ENCODE results near the gene PDIA5.

The PDIA5 gene

GRCh38 chr3:123044981-123045763 is 21.7 kb upstream of the PDIA5 start:
- DNase-seq, result no peak

- DNase-seq, result no peak
These were observed 20.4 kb upstream of the PDIA5 start for GRCh38 chr3:123046262-123047061.

DNA sequence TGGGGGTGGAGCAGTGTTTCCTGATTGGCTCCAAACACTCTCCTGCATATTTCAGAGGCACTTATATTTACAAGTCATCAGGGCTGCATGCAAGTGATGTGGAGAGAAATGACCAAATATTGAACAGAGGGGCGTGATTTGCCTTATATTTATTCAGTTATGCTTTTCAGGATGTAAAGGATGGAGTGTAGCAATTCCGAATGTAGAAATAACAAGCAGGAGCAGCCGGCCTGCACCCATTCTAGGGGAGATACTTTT is 19.8 kb upstream of the PDIA5 start:
- no peak for DNase-seq

DNA sequence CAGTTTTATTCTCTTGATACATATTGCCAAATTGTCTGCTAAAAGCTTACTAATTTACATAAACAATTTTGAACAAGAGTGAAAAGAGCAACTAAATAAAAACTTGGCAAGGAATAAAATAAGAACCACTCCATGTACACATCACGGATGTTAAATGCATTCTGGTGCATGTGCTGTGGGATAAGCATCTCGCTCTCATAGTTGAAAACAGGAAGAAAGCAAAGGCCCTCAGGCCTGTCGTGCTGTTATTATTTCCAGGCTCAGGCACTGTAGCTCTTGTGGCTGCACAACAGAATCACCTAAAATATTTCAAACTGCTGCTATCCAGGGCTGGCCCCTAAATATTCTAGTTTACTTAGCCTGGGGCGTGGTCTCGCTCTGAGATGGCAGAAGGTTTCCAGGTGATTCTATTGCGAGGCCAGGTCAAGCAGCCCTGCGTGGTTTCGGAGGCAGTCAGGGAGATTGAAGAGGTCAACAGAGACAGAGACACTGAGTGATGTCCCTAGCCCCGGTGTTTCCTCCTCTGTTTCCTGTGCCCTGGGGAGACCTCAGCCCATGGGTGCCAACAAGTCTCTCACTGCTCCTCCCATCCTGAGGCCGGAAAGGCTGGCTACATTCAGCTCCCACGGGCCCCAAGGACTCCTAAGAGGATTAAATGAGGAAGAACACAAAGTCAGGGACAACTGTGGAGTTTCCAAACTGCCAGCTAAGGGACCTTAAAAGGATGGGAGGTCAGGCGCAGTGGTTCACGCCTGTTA is 18.2 kb upstream of the PDIA5 start:
- DNase-seq, result no peak

DNA sequence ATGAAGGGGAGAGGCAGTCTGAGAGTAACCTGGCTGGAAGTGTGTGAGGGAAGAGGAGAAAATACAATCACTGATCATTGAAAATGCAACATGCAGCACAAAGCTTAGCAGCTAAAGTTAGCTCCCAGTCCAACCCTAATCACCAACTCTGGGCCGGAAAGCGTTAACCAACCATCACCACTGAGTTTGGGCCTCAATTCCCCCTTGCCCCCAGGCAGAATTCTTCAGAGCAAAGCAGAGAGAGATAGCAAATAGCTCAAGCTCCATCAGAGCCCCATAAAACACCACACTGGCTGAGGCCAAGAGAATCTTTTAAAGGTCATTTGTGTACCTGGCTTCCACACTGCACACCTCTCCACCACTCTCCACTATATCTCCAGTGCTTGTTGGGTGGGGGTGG is 16.2 kb upstream of the PDIA5 start:
- DNase-seq, result no peak

DNA sequence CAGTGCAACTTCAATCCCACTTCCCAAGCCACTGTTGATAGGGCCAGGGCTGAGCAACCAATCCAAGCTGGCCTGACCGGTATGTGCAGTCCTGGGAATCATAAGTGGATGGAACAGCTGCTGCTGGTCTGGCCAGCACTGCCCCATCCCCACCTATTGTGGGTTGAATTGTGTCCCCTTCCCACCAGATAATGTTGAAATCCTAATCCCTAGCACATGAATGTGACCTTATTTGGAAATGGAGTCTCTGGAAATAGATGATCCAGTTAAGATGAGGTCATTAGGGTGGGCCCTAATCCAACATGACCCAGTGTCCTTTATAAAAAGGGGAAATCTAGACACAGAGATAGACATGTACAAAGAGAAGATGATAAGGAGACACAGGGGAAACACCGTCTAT is 13.7 kb upstream of the PDIA5 start:
- no peak for DNase-seq

GRCh38 chr3:123054109-123054778 is 12.6 kb upstream of the PDIA5 start:
- DNase-seq, result no peak

DNA sequence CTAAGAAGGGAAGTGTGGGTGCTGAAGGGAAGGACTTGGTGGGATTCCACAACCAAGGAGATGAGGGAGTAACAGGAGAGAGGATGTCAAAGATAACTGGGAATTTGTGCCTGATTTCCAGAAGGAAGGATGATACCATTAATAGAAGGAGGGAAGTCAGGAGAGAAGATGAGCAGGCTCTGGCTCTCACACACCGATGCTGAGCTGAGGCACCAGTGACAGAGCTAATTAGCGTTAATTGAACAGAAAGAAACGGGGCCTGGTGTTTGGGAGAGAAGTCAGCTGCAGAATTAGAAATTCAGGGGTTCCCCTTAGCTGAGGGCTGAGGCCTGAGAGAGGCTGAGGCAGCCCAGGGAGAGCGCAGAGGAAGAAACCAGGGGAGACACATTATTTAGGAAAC is 11.9 kb upstream of the PDIA5 start:
- no peak for DNase-seq

DNA sequence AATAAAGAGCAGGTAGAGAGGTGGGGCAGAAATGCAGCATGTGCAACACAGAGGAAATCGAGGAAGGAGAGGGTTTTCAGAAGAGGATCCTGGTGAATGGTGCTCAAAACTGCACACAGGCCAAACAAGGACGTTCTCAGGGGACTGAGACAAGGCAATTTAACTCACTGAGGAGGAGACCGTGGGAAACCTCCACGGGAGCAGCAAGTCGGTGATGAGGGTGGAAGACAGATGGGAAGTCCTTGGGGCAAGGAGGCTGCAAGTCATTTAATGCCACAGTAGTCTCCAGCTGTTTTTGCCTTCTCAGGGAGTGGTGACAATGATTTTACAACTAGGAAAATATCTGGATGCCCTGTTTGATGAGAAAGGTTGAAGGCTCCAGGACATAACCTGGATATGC is 11.5 kb upstream of the PDIA5 start:
- DNase-seq, result no peak

- no peak for DNase-seq
These were observed 8.3 kb upstream of the PDIA5 start for GRCh38 chr3:123058505-123058904.

DNA sequence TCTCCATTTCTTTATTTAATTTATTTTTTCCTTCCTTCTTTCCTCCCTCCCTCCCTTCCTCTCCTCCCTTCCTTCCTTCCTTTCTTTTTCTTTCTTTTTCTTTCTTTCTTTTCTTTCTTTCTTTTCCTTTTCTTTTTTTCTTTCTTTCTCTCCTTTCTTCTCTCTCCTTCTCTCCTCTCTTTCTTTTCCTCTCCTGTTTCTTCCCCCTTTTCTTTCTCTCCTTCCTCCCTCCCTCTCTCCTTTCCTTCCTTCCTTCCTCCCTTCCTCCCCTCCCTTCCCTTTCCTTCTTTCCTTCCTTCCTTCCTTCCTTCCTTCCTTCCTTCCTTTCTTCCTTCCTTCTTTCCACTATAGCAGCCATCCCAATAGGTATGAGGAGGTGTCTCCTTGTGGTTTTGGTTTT is 6.8 kb upstream of the PDIA5 start:
- DNase-seq, result no peak

DNA sequence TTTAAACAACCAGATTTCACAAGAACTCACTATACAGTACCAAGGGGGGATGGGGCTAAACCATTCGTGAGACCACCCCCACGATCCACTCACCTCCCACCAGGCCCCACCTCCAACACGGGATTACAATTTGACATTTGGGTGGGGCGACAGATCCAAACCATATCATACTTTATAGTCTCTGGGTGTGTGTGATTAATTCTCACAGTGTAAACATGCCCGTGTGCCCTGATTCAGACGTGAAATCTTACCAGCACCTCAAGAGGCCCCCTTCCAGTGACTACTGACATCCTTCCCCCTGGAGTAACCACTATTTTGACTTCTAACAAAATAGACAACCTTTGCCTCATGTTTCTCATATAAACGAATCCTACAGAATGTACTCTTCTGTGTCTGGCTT is 5.0 kb upstream of the PDIA5 start:
- no peak for DNase-seq

DNA sequence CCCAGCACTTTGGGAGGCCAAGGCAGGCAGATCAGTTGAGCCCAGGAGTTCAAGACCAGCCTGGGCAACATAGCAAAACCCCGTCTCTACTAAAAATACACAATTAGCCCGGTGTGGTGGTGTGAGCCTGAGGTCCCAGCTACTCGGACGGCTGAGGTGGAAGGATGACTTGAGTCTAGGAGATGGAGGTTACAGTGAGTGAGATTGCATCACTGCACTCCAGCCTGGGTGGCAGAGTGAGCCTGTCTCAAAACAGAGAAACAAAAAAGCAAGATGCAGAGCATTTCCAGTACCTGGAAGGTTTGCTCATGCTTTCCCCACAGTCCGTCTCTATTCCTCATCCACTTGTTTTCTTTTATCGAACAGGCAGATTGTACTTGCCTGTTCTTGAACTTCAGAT is 3.8 kb upstream of the PDIA5 start:
- no peak for DNase-seq

DNA sequence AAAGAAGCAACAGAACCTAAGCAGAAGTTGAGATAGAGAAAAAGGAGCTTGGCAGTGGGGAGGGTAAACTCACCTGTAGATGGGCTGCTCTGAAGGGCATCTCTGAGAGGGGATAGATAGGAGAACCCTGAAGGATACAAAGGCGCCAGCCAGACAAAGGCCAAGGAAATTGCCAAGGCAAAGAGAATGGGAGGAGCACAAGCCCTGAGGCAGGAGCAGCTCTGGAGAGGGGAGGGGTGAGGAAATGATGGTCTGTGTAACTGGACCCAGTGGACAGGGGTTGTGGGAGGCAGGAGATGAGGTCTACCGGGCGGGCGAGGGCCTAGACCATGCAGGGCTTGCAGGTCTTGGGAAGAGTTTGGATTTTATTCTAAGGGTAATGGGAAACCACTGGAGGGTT is 2.3 kb upstream of the PDIA5 start:
- DNase-seq, result no peak

GRCh38 chr3:123064914-123065313 is 1.9 kb upstream of the PDIA5 start:
- DNase-seq, result peak; percentile 59

DNA sequence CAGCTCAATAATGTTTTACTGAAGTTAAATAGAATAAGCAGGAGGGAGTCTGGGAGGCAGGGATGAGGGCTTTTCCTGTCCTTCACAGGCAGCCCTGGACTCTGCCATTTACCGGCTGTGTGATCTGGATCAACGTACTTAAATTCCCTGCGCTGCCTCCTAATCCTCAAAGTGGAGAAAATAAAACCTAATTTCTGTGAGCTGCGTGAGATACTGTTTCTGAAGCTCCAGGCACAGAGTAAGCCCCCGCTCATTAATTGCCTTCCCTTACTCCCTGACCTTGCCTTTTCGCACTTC is 278 bp upstream of the PDIA5 start:
- DNase-seq, result no peak

GRCh38 chr3:123067689-123068600 is 1.1 kb downstream of the PDIA5 start:
- peak; percentile 36 for DNase-seq

DNA sequence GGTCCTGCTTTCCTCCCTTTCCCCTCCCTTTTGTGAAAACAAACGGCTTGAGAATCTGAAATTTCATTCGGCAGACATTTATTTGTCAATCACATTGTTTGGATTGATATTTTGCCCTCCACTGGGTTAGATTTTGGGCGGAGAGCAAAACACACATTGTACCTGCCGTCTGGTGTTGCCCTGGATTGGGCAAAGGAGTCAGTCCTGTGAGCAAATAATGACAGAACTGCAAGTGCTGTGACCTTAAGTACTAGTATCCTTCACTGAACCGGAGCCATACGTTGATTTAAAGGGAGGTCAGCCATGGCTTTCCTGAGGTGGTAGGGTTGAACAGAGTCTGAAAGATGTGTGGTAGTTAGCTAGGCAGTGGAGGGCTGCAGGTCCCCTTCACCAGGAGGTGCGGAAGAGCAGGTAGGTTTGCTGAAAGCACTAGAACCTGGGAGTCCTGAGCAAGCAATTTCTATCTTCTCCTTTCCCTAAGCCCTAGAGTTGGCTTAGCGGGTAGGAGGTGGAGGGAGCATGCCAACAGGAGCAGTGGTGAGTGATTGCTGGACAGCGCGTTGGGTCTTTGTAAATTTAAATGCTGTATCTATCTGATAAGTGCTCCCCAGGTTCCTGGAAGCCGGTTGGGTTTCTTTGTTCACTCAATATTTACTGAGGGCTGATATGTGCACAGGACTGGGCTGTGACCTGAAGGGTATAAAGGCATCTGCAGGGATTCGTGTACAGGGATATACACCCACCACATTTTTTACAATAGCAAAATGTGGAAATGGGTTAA is 2.0 kb downstream of the PDIA5 start:
- DNase-seq, result no peak

DNA sequence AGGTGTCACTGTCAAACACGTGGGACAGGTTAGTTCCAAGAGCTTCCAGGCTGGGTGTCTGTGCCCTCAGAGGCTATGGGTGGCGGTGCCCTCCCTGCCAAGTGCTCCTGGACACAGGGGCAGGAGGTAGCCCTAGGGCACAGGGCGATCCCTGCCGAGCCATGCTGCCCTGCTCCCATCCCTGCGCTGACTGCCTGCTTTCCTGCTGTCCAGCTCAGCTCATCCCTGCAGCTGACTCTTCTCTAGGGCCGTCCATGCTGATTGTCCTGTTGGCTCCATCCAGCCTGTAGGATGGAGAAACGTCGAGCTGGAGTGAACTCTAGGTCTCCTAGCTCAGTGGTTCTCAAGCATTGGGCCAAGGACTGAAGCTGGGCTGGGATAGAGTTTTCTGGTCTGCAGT is 3.7 kb downstream of the PDIA5 start:
- DNase-seq, result no peak

DNA sequence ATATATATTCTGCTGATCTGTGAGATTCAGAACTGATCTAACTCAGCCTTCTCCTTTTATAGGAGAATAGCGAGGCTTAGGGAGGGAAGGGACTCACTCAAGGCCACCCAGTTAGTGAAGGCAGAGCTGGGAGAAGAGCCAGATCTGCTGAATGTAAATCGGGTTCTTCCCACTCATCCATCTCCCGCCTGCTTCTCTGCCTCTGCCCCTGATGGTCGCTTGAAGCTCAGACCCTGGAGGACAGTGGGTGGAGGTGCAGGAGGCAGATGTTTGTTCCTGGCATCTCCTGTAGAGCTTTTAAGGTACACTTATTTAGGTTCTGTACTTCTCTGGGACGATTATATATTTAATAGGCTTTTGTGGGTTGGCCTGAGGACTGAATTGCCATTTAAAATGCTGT is 4.3 kb downstream of the PDIA5 start:
- no peak for DNase-seq

- no peak for DNase-seq
These were observed 4.8 kb downstream of the PDIA5 start for GRCh38 chr3:123071581-123071980.

DNA sequence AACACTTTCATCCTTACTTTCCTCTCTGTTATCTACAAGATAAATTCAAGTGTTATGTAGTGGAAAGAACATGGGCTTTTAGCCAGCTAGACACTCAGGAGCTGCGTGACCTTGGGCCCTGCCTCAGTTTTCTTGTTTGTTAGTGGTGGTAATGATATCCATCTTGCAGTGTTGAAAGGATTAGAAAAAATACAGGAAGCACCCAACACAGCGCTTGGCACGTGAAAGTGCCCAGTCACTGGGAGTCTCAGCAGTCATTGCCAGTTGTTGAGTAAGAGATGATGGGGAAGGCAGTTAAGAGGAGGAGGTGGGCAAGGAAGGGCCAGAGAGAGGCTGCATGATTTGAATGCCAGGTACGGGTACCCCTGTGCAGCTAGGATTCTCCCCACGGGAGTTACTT is 5.3 kb downstream of the PDIA5 start:
- no peak for DNase-seq
